ENCODE measurements around the gene ELMO1.

Gene ELMO1

GRCh38 chr7:37209195-37209594, 239.5 kb downstream of the ELMO1 start:
- no peak for DNase-seq (ENCODE audit: extremely low spot score)
- TF ChIP-seq, protein P1, sequence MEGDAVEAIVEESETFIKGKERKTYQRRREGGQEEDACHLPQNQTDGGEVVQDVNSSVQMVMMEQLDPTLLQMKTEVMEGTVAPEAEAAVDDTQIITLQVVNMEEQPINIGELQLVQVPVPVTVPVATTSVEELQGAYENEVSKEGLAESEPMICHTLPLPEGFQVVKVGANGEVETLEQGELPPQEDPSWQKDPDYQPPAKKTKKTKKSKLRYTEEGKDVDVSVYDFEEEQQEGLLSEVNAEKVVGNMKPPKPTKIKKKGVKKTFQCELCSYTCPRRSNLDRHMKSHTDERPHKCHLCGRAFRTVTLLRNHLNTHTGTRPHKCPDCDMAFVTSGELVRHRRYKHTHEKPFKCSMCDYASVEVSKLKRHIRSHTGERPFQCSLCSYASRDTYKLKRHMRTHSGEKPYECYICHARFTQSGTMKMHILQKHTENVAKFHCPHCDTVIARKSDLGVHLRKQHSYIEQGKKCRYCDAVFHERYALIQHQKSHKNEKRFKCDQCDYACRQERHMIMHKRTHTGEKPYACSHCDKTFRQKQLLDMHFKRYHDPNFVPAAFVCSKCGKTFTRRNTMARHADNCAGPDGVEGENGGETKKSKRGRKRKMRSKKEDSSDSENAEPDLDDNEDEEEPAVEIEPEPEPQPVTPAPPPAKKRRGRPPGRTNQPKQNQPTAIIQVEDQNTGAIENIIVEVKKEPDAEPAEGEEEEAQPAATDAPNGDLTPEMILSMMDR (IDR thresholded peaks at IDR 0.05; ENCODE audit: control extremely low read depth, extremely low read depth, low read depth, missing control alignments) = no peak
- ChIA-PET POLR2A (no interaction called here), CTCF (interaction anchor here (1.0 to 5.0 kb wide), 13 partner anchors 9 to 624 kb away, joined by 3 to 47 read pairs (median 7); no protein-coding TSS in a partner anchor)

DNA sequence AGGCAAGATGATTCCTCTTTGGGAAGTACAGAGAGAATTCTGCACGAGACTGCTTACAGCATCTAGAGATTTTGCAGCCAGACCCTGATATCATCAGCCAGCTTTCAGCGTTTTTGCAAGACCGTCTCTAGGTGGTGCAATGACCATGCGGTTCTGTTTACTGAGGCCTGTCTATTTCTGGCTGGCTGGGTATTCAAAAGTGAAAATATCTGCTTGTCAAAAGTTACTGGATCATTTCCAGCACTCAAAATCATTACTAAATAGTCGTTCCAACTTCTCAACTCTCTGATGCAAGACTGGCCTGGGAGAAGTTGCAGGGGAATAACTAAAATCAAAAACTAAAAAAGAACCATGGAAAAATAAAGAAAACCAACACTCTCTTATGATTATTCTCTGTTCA, 240.1 kb downstream of the ELMO1 start:
- ChIA-PET POLR2A (no interaction called here), CTCF (interaction anchor here (0.8 to 5.0 kb wide), 16 partner anchors 8 to 721 kb away, joined by 3 to 47 read pairs (median 6); no protein-coding TSS in a partner anchor)
- TF ChIP-seq, protein P1 (IDR thresholded peaks at IDR 0.05; ENCODE audit: control extremely low read depth, extremely low read depth, low read depth, missing control alignments) = peak; percentile 69
- DNase-seq (ENCODE audit: extremely low spot score) = peak; percentile 42

GRCh38 chr7:37206192-37206591, 242.5 kb downstream of the ELMO1 start:
- POLR2A ChIA-PET = no interaction called here
- DNase-seq (ENCODE audit: extremely low spot score) = no peak
- CTCF ChIA-PET = interaction anchor here (1.0 to 2.8 kb wide), 2 partner anchors 145 to 718 kb away, joined by 3 to 8 read pairs; no protein-coding TSS in a partner anchor
- TF ChIP-seq, protein P1 (IDR thresholded peaks at IDR 0.05; ENCODE audit: control extremely low read depth, extremely low read depth, low read depth, missing control alignments) = no peak

DNA sequence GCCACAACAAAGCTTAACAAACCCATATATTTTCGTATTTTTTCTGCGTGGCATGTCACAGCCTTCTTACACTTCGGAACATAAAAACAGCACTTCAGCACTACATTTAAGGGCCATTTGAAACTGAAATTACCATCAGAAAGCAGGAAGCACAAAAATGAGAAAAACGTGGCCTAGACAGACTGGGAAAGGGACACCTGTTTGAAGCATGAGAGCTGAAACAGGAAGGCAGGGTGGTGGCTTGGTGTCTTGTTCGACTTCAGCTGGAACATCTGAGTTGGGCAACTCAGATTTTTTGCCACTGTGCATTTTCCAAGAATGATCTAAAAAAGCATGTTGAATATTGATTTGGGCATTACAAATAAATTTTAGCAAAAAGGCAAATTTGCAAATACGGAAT, 243.2 kb downstream of the ELMO1 start:
- POLR2A ChIA-PET = no interaction called here
- TF ChIP-seq, protein P1 (IDR thresholded peaks at IDR 0.05; ENCODE audit: control extremely low read depth, extremely low read depth, low read depth, missing control alignments) = no peak
- no peak for DNase-seq (ENCODE audit: extremely low spot score)
- CTCF ChIA-PET = interaction anchor here (1.0 to 6.9 kb wide), 7 partner anchors 9 to 764 kb away, joined by 3 to 45 read pairs (median 6); no protein-coding TSS in a partner anchor

GRCh38 chr7:37201876-37202198, 246.8 kb downstream of the ELMO1 start:
- TF ChIP-seq, protein P1 (IDR thresholded peaks at IDR 0.05; ENCODE audit: control extremely low read depth, extremely low read depth, low read depth, missing control alignments) = no peak
- POLR2A ChIA-PET = interaction anchor here (0.5 kb wide), 1 partner anchor 759 kb away, joined by 3 read pairs; no protein-coding TSS in a partner anchor
- no peak for DNase-seq (ENCODE audit: extremely low spot score)
- CTCF ChIA-PET = interaction anchor here (0.9 to 7.9 kb wide), 21 partner anchors 10 to 775 kb away, joined by 3 to 83 read pairs (median 5); no protein-coding TSS in a partner anchor

GRCh38 chr7:37201003-37201875, 247.4 kb downstream of the ELMO1 start:
- ChIA-PET CTCF (interaction anchor here (0.6 to 7.9 kb wide), 36 partner anchors 7 to 775 kb away, joined by 3 to 83 read pairs (median 4); no protein-coding TSS in a partner anchor), POLR2A (interaction anchor here (0.5 kb wide), 1 partner anchor 758 kb away, joined by 3 read pairs; no protein-coding TSS in a partner anchor)
- DNase-seq (ENCODE audit: extremely low spot score) = peak; percentile 65
- TF ChIP-seq, protein P1 (IDR thresholded peaks at IDR 0.05; ENCODE audit: control extremely low read depth, extremely low read depth, low read depth, missing control alignments) = peak; percentile 88
